ENCODE data around the gene MAD1L1. TPM values are rescaled to one million over a fixed set of nuclear protein-coding genes. Genes with fewer than 3 reads are reported as not detected.
"Not testable (repeated sequence)": the region's sequence is repeated elsewhere in the genome, so short reads cannot be mapped to it uniquely, and the experiment has no call there.

MAD1L1 gene
- total RNA-seq, 1 donor from 2014 or later: 59.6 TPM

DNA sequence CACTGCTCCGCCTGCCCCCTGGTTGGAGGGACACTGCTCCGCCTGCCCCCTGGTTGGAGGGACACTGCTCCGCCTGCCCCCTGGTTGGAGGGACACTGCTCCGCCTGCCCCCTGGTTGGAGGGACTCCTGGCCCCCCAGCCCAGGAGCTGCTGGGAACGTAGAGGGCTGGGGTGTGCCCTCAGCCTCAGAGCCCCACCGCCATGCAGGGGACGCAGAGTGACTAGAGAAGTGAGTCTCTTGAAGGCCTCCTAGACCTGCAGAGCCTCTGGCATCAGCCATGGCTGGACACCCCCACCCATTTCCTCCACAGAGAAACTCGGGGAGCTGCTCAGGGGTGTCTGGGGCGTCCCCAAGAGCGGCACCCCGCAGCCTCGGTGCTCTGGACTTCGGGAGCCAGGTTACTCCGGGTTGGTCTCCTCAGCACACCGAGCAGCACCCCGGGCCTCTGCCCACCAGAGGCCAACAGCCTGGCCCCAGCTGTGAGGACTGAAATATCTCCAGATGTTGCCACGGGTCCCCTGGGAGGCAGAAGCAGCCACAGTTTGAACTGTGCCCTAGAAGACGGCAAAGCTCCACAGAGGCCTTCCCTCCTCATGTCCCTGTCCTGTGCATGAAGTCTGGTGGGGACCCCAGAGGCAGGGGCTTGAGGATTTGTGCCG is 370.8 kb downstream of the MAD1L1 start:
- H3K36me3 ChIP-seq: no peaks in the 10 kb centered on the region
- no peak overlapping the region for H3K4me3 ChIP-seq
- no peaks in the 10 kb centered on the region for H3K4me1 ChIP-seq
- intact Hi-C loops (cut with DNase I): no loop called here
- H3K27ac ChIP-seq: no peak overlapping the region
- H3K27me3 ChIP-seq: no peaks in the 10 kb centered on the region
- DNase-seq (ENCODE audit: low spot score in 2 of 2): no peak
- no peaks in the 10 kb centered on the region for H3K9me3 ChIP-seq
- TF ChIP-seq, protein P1, sequence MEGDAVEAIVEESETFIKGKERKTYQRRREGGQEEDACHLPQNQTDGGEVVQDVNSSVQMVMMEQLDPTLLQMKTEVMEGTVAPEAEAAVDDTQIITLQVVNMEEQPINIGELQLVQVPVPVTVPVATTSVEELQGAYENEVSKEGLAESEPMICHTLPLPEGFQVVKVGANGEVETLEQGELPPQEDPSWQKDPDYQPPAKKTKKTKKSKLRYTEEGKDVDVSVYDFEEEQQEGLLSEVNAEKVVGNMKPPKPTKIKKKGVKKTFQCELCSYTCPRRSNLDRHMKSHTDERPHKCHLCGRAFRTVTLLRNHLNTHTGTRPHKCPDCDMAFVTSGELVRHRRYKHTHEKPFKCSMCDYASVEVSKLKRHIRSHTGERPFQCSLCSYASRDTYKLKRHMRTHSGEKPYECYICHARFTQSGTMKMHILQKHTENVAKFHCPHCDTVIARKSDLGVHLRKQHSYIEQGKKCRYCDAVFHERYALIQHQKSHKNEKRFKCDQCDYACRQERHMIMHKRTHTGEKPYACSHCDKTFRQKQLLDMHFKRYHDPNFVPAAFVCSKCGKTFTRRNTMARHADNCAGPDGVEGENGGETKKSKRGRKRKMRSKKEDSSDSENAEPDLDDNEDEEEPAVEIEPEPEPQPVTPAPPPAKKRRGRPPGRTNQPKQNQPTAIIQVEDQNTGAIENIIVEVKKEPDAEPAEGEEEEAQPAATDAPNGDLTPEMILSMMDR (IDR thresholded peaks at IDR 0.05): no peak

DNA sequence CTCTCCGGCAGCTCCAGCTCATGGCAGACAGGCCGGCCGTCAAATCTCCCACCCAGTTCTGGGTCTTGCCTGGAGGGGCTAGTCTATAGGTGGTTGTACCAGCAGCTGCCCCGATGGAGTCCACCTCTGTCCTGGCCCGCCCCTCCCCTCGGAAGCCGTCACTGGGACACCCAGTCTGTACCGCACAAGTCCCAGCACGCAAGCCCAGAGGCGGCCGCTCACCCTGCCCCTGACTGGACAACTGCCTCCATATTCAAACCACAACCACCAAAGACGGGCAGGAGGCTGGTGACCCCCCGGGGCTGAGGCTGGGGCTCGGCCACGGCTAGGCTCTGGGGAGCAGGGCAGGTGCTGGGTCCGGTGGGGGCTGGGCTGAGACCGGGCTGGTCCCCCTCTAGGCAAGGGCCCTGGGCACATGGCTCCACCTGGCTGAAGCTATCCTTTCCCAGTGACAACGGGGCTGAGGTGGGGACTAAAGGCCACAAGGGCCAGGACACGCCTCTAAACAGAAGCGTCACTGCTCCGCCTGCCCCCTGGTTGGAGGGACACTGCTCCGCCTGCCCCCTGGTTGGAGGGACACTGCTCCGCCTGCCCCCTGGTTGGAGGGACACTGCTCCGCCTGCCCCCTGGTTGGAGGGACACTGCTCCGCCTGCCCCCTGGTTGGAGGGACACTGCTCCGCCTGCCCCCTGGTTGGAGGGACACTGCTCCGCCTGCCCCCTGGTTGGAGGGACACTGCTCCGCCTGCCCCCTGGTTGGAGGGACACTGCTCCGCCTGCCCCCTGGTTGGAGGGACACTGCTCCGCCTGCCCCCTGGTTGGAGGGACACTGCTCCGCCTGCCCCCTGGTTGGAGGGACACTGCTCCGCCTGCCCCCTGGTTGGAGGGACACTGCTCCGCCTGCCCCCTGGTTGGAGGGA is 371.6 kb downstream of the MAD1L1 start:
- H3K36me3 ChIP-seq; H3K27ac ChIP-seq; H3K27me3 ChIP-seq; H3K9me3 ChIP-seq; DNase-seq (ENCODE audit: low spot score in 2 of 2); intact Hi-C loops (cut with DNase I); H3K4me3 ChIP-seq; H3K4me1 ChIP-seq: not testable (repeated sequence)

DNA sequence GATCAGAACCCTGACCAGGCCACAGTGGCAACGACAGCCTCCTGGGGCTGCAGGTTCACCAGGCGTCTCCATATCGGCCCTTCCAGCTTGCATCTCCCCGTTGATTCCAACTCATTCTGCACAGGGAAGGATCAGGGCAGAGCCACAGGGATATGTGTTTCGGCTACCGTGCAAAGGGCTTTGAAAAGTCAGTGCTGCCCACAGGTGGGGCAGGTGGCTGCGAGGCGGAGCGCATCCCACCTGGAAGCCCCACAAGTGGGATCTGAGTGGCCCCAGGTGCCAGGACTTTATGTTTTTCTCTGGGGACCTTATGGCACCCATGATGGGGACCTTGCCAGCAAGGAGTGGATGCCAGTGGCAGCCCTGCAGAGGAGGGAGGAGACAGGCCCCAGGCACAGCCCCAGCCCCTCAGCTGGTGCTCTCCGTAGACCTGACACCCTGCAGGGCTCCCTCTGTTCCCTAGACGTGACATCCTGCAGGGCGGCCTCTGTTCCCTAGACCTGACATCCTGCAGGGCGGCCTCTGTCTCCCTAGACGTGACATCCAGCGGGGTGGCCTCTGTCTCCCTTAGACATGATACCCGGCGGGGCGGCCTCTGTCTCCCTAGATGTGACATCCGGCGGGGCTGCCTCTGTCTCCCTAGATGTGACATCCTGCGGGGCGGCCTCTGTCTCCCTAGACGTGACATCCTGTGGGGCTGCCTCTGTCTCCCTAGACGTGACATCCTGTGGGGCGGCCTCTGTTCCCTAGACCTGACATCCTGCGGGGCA is 373.3 kb downstream of the MAD1L1 start:
- no peaks in the 10 kb centered on the region for H3K9me3 ChIP-seq
- TF ChIP-seq, protein P1 (IDR thresholded peaks at IDR 0.05): no peak
- no peaks in the 10 kb centered on the region for H3K4me1 ChIP-seq
- DNase-seq (ENCODE audit: low spot score in 2 of 2): no peak
- no peaks in the 10 kb centered on the region for H3K36me3 ChIP-seq
- no peak overlapping the region for H3K4me3 ChIP-seq
- no peaks in the 10 kb centered on the region for H3K27me3 ChIP-seq
- intact Hi-C loops (cut with DNase I): no loop called here
- no peak overlapping the region for H3K27ac ChIP-seq

DNA sequence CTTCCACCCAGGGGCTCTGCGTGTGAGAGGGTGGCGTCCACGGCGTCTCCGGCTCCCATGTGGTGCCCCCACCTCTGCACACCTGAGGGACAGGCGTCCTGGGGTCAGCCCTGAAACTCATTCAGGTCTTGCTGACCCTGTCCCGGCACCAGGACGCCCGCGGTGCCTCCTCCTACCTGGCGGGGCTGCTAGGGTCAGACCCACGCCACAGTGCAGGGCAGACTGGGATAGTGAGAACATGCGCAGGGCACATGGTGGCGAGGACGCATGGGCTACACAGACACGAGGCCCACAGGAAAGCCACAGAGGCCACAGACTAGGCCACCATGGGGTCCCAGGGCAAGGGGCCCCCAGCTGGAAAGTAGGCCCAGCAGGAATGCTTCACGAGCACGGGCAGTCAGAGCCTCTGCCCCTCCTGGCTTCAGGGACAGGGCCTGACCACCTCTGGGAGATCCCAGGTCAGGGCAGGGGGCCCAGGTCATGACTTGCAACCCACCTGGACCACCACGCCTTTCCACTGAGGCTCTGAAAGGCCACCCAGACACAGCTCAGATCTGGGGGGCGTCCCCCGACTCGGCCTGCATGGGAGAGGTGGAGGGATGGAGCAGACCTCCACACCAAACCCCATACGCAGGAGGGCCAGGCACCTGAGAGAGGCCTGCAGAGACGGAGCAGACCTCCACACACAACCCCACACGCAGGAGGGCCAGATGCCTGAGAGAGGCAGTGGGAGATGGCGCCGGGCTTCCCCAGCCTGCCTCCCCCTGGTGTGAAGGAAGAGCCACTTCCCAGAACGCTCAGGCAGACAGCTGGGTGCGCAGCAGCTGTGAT is 374.1 kb downstream of the MAD1L1 start:
- no peak for DNase-seq (ENCODE audit: low spot score in 2 of 2)
- H3K4me1 ChIP-seq: no peaks in the 10 kb centered on the region
- H3K4me3 ChIP-seq: no peak overlapping the region
- intact Hi-C loops (cut with DNase I): no loop called here
- H3K9me3 ChIP-seq: no peaks in the 10 kb centered on the region
- no peaks in the 10 kb centered on the region for H3K27me3 ChIP-seq
- TF ChIP-seq, protein P1 (IDR thresholded peaks at IDR 0.05): no peak
- no peak overlapping the region for H3K27ac ChIP-seq
- no peaks in the 10 kb centered on the region for H3K36me3 ChIP-seq

DNA sequence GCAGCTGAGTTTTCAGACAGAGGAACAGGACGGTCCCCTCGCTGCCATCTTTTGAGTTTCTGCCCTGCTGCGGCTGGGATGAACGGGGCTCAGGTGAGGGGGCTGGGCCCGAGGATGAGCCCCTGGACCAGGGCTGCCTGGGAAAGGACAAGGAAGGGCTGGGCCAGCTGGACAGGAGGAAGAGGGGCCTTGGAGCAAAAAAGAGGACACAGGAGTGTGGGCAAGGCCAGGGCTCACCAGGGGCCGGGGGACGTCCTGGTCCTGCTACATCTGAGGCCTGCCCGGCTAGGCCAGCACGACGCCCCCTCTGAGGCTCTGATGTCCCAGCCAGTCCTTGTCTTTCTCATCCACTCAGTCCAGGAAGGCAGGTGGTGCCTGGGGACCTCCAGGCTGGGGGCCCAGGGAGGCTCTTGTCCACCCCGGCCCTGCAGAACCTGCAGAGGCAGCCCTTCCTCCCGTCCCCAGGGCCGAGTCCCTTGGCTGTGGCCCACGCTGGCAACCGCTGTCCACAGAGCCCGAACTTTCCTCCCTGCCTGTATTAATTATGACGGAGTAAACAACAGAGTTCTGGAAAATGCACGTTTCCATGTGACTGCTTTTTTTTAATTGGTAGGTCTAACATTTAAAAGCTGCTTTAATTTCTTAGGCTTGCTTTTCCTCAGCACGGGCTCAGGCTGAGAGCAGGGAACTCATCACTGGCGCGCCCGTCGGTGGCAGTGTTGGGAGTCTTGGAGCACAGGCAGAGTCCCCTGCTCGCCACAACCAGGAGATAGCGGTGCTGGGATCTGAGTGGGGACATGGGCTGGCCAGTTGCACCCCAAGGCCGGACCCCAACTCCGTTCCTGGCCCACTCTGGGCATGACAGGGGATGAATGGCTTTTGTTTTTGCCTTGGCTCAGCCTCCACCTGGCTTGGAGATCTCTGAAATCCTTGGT is 375.0 kb downstream of the MAD1L1 start:
- no peaks in the 10 kb centered on the region for H3K36me3 ChIP-seq
- intact Hi-C loops (cut with DNase I): no loop called here
- H3K27ac ChIP-seq: no peak overlapping the region
- DNase-seq (ENCODE audit: low spot score in 2 of 2): no peak
- no peaks in the 10 kb centered on the region for H3K4me1 ChIP-seq
- no peaks in the 10 kb centered on the region for H3K9me3 ChIP-seq
- TF ChIP-seq, protein P1 (IDR thresholded peaks at IDR 0.05): no peak
- no peak overlapping the region for H3K4me3 ChIP-seq
- no peaks in the 10 kb centered on the region for H3K27me3 ChIP-seq

Measured in ascending aorta (tissue), 2 donors.